SK-N-SH (cell line): ENCODE data around the gene C19orf18.

Experiments used
- EZH2phosphoT487 ChIP-seq: fragments of 200-600 bp; sonication (generic); IDR thresholded peaks from 2 replicates; pipeline ENCODE4 v1.6.1; 2017; ENCODE audit warnings: low read depth, mixed run types, mild to moderate bottlenecking, antibody characterized with exemption, moderate library complexity, borderline replicate concordance
- JUND ChIP-seq: IDR thresholded peaks from 2 replicates; pipeline ENCODE4 v1.4.0; 2012
- NRF1 ChIP-seq: IDR thresholded peaks from 2 replicates; pipeline ENCODE4 v1.6.1; 2012; ENCODE audit warnings: low read depth, mild to moderate bottlenecking, low read length
- POLR2AphosphoS5 ChIP-seq: IDR thresholded peaks from 2 replicates; pipeline ENCODE4 v1.6.1; 2012; ENCODE audit warnings: low read depth, low read length
- RFX5 ChIP-seq: IDR thresholded peaks from 2 replicates; pipeline ENCODE4 v1.6.1; 2012; ENCODE audit warnings: mild to moderate bottlenecking, improper control_type of control experiment, low read length
- TF ChIP-seq, protein P1 (sequence below): fragments of 200-600 bp; sonication (generic); IDR thresholded peaks from 2 replicates; pipeline ENCODE4 v1.6.1; 2017; ENCODE audit warnings: antibody characterized with exemption, mild to moderate bottlenecking, moderate library complexity
- TF ChIP-seq, protein P2 (sequence below): IDR thresholded peaks from 2 replicates; pipeline ENCODE4 v1.4.0; 2012; ENCODE audit warnings: low read depth, borderline replicate concordance

DNA sequence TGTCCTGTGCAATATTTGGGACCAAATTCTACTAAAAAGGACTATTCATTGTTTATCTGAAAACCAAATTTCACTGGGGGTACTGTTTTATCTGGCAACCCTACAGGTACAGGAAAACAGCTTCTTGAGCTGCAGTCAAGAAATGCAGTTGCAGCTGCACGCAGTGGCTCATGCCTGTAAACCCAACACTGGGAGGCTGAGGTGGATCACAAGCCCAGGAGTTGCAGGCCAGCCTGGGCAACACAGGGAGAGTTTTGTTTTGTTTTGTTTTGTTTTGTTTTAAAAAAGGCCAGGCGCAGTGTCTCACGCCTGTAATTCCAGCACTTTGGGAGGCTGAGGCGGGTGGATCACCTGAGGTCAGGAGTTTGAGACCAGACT, 47.9 kb upstream of the C19orf18 start:
- TF ChIP-seq EZH2phosphoT487: no peak
- no peak for TF ChIP-seq NRF1
- TF ChIP-seq JUND: no peak
- TF ChIP-seq, protein P1, sequence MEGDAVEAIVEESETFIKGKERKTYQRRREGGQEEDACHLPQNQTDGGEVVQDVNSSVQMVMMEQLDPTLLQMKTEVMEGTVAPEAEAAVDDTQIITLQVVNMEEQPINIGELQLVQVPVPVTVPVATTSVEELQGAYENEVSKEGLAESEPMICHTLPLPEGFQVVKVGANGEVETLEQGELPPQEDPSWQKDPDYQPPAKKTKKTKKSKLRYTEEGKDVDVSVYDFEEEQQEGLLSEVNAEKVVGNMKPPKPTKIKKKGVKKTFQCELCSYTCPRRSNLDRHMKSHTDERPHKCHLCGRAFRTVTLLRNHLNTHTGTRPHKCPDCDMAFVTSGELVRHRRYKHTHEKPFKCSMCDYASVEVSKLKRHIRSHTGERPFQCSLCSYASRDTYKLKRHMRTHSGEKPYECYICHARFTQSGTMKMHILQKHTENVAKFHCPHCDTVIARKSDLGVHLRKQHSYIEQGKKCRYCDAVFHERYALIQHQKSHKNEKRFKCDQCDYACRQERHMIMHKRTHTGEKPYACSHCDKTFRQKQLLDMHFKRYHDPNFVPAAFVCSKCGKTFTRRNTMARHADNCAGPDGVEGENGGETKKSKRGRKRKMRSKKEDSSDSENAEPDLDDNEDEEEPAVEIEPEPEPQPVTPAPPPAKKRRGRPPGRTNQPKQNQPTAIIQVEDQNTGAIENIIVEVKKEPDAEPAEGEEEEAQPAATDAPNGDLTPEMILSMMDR: no peak
- no peak for TF ChIP-seq RFX5
- TF ChIP-seq POLR2AphosphoS5: no peak
- TF ChIP-seq, protein P2, sequence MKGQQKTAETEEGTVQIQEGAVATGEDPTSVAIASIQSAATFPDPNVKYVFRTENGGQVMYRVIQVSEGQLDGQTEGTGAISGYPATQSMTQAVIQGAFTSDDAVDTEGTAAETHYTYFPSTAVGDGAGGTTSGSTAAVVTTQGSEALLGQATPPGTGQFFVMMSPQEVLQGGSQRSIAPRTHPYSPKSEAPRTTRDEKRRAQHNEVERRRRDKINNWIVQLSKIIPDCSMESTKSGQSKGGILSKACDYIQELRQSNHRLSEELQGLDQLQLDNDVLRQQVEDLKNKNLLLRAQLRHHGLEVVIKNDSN: no peak
